Hippocampal formation (tissue), 2 donors: ENCODE data around the gene EPHA7.
A peak's percentile ranks its signal among the peaks of the same experiment; 100 is the strongest.

Experiments used
- DNase-seq, 2 donors: peaks; one replicate each; lab custom pipeline; 2025; lab: John Stamatoyannopoulos, UW

EPHA7 gene

GRCh38 chr6:93419304-93420162, at the start of gene EPHA7:
Gene EPHA7, minus strand, starts transcription at chr6:93419559. Its CDS starts 218 bp downstream, at chr6:93419341.
- DNase-seq = peak; percentile 95 to 96

GRCh38 chr6:93468291-93468690, 48.9 kb upstream of the EPHA7 start:
- DNase-seq = no peak

- DNase-seq = no peak
Measured at GRCh38 chr6:93454533-93454932, 35.2 kb upstream of the EPHA7 start.

GRCh38 chr6:93453956-93454355, 34.6 kb upstream of the EPHA7 start:
- DNase-seq = no peak

GRCh38 chr6:93447874-93448273, 28.5 kb upstream of the EPHA7 start:
- DNase-seq = no peak

- no peak for DNase-seq
Measured at GRCh38 chr6:93437491-93437890, 18.1 kb upstream of the EPHA7 start.

GRCh38 chr6:93433592-93433991, 14.2 kb upstream of the EPHA7 start:
- DNase-seq = no peak

- no peak for DNase-seq
Measured at GRCh38 chr6:93424303-93425064, 5.1 kb upstream of the EPHA7 start.

- DNase-seq = no peak
Measured at GRCh38 chr6:93423542-93423941, 4.2 kb upstream of the EPHA7 start.

- DNase-seq = no peak
Measured at GRCh38 chr6:93420163-93420795, 920 bp upstream of the EPHA7 start.

GRCh38 chr6:93418408-93419303, 703 bp downstream of the EPHA7 start:
- DNase-seq = peak in 1 of 2 donors; percentile 40

GRCh38 chr6:93418033-93418407, 1.3 kb downstream of the EPHA7 start:
- no peak for DNase-seq

- DNase-seq = no peak
Measured at GRCh38 chr6:93417421-93418013, 1.8 kb downstream of the EPHA7 start.

- DNase-seq = peak in 1 of 2 donors; percentile 37
Measured at GRCh38 chr6:93416571-93417420, 2.6 kb downstream of the EPHA7 start.

- no peak for DNase-seq
Measured at GRCh38 chr6:93413190-93413589, 6.2 kb downstream of the EPHA7 start.

GRCh38 chr6:93412452-93412851, 6.9 kb downstream of the EPHA7 start:
- no peak for DNase-seq

- no peak for DNase-seq
Measured at GRCh38 chr6:93407186-93407585, 12.2 kb downstream of the EPHA7 start.

GRCh38 chr6:93403390-93403789, 16.0 kb downstream of the EPHA7 start:
- no peak for DNase-seq

- no peak for DNase-seq
Measured at GRCh38 chr6:93398723-93399122, 20.6 kb downstream of the EPHA7 start.

- DNase-seq = no peak
Measured at GRCh38 chr6:93394471-93394870, 24.9 kb downstream of the EPHA7 start.
